ENCODE results near the gene FGD5. TPM values are rescaled to one million over a fixed set of nuclear protein-coding genes. Genes with fewer than 3 reads are reported as not detected.

FGD5 gene
- total and polyA plus RNA-seq, 2 experiments from 2014 or later = 7.4 to 12.2 TPM

GRCh38 chr3:14769544-14770325 is 49.0 kb upstream of the FGD5 start:
- peaks cover 20% of the 10 kb centered on the region for H3K27me3 Mint-ChIP-seq (ENCODE audit: insufficient read depth, low read depth, poor library complexity)
- TF ChIP-seq, protein P1, sequence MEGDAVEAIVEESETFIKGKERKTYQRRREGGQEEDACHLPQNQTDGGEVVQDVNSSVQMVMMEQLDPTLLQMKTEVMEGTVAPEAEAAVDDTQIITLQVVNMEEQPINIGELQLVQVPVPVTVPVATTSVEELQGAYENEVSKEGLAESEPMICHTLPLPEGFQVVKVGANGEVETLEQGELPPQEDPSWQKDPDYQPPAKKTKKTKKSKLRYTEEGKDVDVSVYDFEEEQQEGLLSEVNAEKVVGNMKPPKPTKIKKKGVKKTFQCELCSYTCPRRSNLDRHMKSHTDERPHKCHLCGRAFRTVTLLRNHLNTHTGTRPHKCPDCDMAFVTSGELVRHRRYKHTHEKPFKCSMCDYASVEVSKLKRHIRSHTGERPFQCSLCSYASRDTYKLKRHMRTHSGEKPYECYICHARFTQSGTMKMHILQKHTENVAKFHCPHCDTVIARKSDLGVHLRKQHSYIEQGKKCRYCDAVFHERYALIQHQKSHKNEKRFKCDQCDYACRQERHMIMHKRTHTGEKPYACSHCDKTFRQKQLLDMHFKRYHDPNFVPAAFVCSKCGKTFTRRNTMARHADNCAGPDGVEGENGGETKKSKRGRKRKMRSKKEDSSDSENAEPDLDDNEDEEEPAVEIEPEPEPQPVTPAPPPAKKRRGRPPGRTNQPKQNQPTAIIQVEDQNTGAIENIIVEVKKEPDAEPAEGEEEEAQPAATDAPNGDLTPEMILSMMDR (conservative IDR thresholded peaks at IDR 0.05; ENCODE audit: low read depth in 2 of 2) = no peak
- DNase-seq (ENCODE audit: low spot score) = no peak
- Histone ChIP-seq H3K79me2 (replicated peaks; ENCODE audit: insufficient read depth) (no peaks in the 10 kb centered on the region), H3K4me3 (no peak overlapping the region), H3K9me2 (ENCODE audit: insufficient read depth) (no peaks in the 10 kb centered on the region), H3K4me2 (no peak overlapping the region), H3K27me3 (ENCODE audit: insufficient read depth) (no peaks in the 10 kb centered on the region), H3K36me3 (ENCODE audit: insufficient read depth) (no peaks in the 10 kb centered on the region), H2AFZ (no peak overlapping the region), H3K4me1 (ENCODE audit: insufficient read depth) (peaks cover 9% of the 10 kb centered on the region), H3K27ac (ENCODE audit: low read depth) (no peak overlapping the region), H3F3A (replicated peaks; ENCODE audit: low read depth) (no peaks in the 10 kb centered on the region), H4K20me1 (replicated peaks; ENCODE audit: insufficient read depth) (no peaks in the 10 kb centered on the region)
- H3K4me3 Mint-ChIP-seq = no peak overlapping the region
- no peaks in the 10 kb centered on the region; the same call in 2 of the 3 replicates for H3K36me3 Mint-ChIP-seq (ENCODE audit: low read depth)
- peaks cover 13% of the 10 kb centered on the region for H3K4me1 Mint-ChIP-seq
- no peaks in the 10 kb centered on the region for H3K9me3 Mint-ChIP-seq
- no peak overlapping the region for H3K27ac Mint-ChIP-seq
- ATAC-seq = no peak

DNA sequence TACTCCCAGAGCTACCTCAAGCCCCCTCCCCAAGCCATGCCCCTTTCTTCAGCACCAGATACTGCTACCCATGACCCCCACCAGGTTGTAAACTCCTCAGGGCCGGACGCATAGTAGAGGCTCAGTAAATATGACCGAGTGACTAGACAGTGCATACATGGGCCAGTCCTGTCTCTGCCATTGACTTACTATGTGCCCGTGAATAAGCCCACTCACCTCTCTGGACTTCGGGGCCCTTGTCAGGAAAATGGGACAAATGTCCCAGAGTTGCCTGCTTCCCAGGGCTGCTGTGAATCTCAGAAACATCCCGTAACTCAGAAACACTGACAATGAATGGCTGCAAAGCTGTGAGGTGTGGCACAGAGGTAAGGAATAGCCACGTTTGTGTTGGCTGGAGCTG is 48.2 kb upstream of the FGD5 start:
- no peak overlapping the region for H3K4me3 Mint-ChIP-seq
- ATAC-seq (no peak), DNase-seq (ENCODE audit: low spot score) (no peak)
- TF ChIP-seq POLR2AphosphoS5 (IDR thresholded peaks at IDR 0.05; ENCODE audit: low read depth) (no peak), ZNF331 (CRISPR knock-in tag; IDR thresholded peaks at IDR 0.05; ENCODE audit: low read depth) (no peak)
- Histone ChIP-seq H3K9me2 (ENCODE audit: insufficient read depth) (no peaks in the 10 kb centered on the region), H3K4me1 (ENCODE audit: insufficient read depth) (peaks cover 9% of the 10 kb centered on the region), H3K4me3 (no peak overlapping the region), H4K20me1 (replicated peaks; ENCODE audit: insufficient read depth) (no peaks in the 10 kb centered on the region), H3K27ac (ENCODE audit: low read depth) (no peak overlapping the region), H3F3A (replicated peaks; ENCODE audit: low read depth) (no peaks in the 10 kb centered on the region), H2AFZ (no peak overlapping the region), H3K36me3 (ENCODE audit: insufficient read depth) (no peaks in the 10 kb centered on the region), H3K79me2 (replicated peaks; ENCODE audit: insufficient read depth) (no peaks in the 10 kb centered on the region), H3K4me2 (no peak overlapping the region), H3K27me3 (ENCODE audit: insufficient read depth) (no peaks in the 10 kb centered on the region)
- peaks cover 19% of the 10 kb centered on the region for H3K27me3 Mint-ChIP-seq (ENCODE audit: insufficient read depth, low read depth, poor library complexity)
- H3K9me3 Mint-ChIP-seq = no peaks in the 10 kb centered on the region
- H3K4me1 Mint-ChIP-seq = peaks cover 13% of the 10 kb centered on the region
- H3K27ac Mint-ChIP-seq = no peak overlapping the region; the same call in 1 of the 2 replicates
- no peaks in the 10 kb centered on the region; the same call in 2 of the 3 replicates for H3K36me3 Mint-ChIP-seq (ENCODE audit: low read depth)

DNA sequence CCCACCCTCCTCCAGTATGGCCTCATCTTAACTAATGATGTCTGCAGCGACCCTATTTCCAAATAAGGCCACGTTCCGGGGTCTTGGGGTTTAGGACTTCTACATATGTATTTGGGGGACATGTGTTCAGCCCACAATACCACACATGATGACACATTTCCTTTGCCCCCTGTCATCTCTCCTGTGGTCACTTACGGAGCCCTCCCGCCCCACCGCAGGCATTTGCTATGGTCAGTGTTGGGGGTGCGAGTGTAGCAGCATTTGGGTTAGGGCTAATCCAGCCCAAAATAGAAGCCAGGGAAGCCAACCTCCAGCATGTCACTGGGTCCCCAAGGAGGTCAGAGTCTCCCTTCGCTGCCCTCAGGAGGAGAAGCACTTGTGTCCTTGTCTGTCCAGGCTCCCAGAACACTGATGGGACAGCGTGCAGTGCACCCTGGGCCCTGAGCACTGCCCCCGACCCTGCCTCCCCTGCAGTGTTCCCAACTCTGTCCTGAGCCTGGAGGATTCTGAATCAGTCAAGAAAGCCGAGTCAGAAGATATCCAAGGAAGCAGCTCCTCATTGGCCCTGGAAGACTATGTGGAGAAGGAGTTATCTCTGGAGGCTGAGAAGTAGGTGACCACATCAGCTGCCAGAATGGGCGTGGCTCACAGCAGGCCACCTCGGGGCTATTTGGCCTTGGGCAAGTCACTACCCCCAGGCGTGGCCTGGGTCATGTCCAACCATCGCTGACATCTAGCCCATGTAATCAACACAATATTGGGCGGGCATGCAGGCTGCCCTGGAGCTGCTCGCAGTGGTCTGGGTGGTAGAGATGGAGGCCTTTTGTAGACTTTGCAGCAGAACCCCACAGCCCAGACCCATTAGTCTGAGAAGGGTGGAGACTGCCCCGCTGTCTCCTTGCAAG is 46.9 kb upstream of the FGD5 start:
- H3F3A ChIP-seq (replicated peaks; ENCODE audit: low read depth) = no peaks in the 10 kb centered on the region
- no peak for DNase-seq (ENCODE audit: low spot score)
- H3K27me3 ChIP-seq (ENCODE audit: insufficient read depth) = no peaks in the 10 kb centered on the region
- no peak for ATAC-seq
- H3K4me1 ChIP-seq (ENCODE audit: insufficient read depth) = peaks cover 9% of the 10 kb centered on the region
- Mint-ChIP-seq H3K36me3 (ENCODE audit: low read depth) (no peaks in the 10 kb centered on the region; the same call in 2 of the 3 replicates), H3K9me3 (no peaks in the 10 kb centered on the region), H3K4me1 (peaks cover 16% of the 10 kb centered on the region), H3K27ac (no peak overlapping the region), H3K4me3 (no peak overlapping the region), H3K27me3 (ENCODE audit: insufficient read depth, low read depth, poor library complexity) (peaks cover 24% of the 10 kb centered on the region)
- no peaks in the 10 kb centered on the region for H3K36me3 ChIP-seq (ENCODE audit: insufficient read depth)
- H4K20me1 ChIP-seq (replicated peaks; ENCODE audit: insufficient read depth) = no peaks in the 10 kb centered on the region
- H3K4me3 ChIP-seq = no peak overlapping the region
- no peak overlapping the region for H3K27ac ChIP-seq (ENCODE audit: low read depth)
- H3K9me2 ChIP-seq (ENCODE audit: insufficient read depth) = no peaks in the 10 kb centered on the region
- no peak overlapping the region for H3K4me2 ChIP-seq
- no peak overlapping the region for H2AFZ ChIP-seq
- H3K79me2 ChIP-seq (replicated peaks; ENCODE audit: insufficient read depth) = no peaks in the 10 kb centered on the region
- no peak for TF ChIP-seq EZH2 (IDR thresholded peaks at IDR 0.05; ENCODE audit: low read depth, unreplicated experiment)
- TF ChIP-seq, protein P2, sequence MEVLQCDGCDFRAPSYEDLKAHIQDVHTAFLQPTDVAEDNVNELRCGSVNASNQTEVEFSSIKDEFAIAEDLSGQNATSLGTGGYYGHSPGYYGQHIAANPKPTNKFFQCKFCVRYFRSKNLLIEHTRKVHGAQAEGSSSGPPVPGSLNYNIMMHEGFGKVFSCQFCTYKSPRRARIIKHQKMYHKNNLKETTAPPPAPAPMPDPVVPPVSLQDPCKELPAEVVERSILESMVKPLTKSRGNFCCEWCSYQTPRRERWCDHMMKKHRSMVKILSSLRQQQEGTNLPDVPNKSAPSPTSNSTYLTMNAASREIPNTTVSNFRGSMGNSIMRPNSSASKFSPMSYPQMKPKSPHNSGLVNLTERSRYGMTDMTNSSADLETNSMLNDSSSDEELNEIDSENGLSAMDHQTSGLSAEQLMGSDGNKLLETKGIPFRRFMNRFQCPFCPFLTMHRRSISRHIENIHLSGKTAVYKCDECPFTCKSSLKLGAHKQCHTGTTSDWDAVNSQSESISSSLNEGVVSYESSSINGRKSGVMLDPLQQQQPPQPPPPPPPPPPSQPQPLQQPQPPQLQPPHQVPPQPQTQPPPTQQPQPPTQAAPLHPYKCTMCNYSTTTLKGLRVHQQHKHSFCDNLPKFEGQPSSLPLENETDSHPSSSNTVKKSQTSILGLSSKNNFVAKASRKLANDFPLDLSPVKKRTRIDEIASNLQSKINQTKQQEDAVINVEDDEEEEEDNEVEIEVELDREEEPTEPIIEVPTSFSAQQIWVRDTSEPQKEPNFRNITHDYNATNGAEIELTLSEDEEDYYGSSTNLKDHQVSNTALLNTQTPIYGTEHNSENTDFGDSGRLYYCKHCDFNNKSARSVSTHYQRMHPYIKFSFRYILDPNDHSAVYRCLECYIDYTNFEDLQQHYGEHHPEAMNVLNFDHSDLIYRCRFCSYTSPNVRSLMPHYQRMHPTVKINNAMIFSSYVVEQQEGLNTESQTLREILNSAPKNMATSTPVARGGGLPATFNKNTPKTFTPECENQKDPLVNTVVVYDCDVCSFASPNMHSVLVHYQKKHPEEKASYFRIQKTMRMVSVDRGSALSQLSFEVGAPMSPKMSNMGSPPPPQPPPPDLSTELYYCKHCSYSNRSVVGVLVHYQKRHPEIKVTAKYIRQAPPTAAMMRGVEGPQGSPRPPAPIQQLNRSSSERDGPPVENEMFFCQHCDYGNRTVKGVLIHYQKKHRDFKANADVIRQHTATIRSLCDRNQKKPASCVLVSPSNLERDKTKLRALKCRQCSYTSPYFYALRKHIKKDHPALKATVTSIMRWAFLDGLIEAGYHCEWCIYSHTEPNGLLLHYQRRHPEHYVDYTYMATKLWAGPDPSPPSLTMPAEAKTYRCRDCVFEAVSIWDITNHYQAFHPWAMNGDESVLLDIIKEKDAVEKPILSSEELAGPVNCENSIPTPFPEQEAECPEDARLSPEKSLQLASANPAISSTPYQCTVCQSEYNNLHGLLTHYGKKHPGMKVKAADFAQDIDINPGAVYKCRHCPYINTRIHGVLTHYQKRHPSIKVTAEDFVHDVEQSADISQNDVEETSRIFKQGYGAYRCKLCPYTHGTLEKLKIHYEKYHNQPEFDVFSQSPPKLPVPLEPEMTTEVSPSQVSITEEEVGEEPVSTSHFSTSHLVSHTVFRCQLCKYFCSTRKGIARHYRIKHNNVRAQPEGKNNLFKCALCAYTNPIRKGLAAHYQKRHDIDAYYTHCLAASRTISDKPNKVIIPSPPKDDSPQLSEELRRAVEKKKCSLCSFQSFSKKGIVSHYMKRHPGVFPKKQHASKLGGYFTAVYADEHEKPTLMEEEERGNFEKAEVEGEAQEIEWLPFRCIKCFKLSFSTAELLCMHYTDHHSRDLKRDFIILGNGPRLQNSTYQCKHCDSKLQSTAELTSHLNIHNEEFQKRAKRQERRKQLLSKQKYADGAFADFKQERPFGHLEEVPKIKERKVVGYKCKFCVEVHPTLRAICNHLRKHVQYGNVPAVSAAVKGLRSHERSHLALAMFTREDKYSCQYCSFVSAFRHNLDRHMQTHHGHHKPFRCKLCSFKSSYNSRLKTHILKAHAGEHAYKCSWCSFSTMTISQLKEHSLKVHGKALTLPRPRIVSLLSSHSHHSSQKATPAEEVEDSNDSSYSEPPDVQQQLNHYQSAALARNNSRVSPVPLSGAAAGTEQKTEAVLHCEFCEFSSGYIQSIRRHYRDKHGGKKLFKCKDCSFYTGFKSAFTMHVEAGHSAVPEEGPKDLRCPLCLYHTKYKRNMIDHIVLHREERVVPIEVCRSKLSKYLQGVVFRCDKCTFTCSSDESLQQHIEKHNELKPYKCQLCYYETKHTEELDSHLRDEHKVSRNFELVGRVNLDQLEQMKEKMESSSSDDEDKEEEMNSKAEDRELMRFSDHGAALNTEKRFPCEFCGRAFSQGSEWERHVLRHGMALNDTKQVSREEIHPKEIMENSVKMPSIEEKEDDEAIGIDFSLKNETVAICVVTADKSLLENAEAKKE (CRISPR knock-in tag; IDR thresholded peaks at IDR 0.05) = no peak
- no peak for TF ChIP-seq JUNB (IDR thresholded peaks at IDR 0.05; ENCODE audit: unreplicated experiment)
